Measurements from ENCODE around the gene ICE1. TPM values are rescaled to one million over a fixed set of nuclear protein-coding genes. Genes with fewer than 3 reads are reported as not detected.

Gene ICE1
- total and polyA plus RNA-seq, 9 of the 15 experiments (the other 6 are each of a cell fraction or from before 2014, with no cell fraction given): 4.9 to 47.4 (median 28.2) TPM

DNA sequence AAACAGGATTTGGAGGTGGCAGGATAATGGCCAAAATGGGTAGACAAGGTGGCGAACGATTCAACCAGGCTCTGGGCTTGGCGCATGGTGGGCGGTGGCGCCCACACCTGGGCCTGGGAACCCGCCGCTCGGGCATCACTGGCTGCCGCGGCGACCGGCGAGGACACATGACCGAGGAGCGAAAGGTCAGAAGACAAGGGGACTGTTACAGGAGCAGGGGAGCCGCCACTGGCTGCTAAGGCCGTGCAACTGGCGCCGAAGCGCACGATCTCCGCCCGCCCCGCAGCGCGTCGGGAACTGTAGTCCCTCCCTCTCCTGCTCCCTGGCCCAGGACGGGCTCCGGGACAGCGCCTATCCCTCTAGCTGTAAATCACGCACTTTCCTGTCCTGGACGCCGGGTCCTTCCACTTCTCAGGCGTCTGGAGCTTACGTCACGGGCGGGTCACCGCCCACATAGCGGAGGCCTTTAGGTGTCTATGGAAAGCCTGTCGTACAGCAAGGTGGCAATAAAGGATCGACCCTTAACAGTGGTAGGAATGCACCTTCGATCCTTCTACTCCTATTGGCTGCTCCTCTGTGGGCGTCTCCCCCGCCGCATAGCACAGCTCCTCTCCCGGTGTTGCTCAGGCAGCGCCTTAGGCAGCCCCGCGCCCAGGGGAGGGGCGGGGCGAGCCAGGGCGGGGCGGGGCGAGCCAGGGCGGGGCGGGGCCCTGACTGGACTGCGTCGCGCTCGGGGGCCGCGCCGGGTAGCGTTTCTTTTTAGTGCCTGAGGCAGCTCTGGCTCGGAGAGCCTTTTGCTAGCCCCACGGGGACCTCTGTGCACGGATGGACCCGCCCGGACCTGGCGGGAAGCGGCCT lies at the start of gene ICE1 (continued):
- peak; percentile 93 for TF ChIP-seq CTBP1 (IDR thresholded peaks at IDR 0.05; ENCODE audit: borderline replicate concordance)
- TF ChIP-seq KLF13 (tag; IDR thresholded peaks at IDR 0.05; ENCODE audit: borderline replicate concordance, low read depth): peak; percentile 82; the same call in 1 of the 2 replicates
- TF ChIP-seq MEF2A (IDR thresholded peaks at IDR 0.05; ENCODE audit: control insufficient read depth, low read depth, low read length): no peak
- peak; percentile 99 for TF ChIP-seq MTA1 (IDR thresholded peaks at IDR 0.05; ENCODE audit: borderline replicate concordance)
- TF ChIP-seq, protein P1, sequence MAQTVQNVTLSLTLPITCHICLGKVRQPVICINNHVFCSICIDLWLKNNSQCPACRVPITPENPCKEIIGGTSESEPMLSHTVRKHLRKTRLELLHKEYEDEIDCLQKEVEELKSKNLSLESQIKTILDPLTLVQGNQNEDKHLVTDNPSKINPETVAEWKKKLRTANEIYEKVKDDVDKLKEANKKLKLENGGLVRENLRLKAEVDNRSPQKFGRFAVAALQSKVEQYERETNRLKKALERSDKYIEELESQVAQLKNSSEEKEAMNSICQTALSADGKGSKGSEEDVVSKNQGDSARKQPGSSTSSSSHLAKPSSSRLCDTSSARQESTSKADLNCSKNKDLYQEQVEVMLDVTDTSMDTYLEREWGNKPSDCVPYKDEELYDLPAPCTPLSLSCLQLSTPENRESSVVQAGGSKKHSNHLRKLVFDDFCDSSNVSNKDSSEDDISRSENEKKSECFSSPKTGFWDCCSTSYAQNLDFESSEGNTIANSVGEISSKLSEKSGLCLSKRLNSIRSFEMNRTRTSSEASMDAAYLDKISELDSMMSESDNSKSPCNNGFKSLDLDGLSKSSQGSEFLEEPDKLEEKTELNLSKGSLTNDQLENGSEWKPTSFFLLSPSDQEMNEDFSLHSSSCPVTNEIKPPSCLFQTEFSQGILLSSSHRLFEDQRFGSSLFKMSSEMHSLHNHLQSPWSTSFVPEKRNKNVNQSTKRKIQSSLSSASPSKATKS (CRISPR knock-in tag; IDR thresholded peaks at IDR 0.05): no peak
- TF ChIP-seq, protein P2, sequence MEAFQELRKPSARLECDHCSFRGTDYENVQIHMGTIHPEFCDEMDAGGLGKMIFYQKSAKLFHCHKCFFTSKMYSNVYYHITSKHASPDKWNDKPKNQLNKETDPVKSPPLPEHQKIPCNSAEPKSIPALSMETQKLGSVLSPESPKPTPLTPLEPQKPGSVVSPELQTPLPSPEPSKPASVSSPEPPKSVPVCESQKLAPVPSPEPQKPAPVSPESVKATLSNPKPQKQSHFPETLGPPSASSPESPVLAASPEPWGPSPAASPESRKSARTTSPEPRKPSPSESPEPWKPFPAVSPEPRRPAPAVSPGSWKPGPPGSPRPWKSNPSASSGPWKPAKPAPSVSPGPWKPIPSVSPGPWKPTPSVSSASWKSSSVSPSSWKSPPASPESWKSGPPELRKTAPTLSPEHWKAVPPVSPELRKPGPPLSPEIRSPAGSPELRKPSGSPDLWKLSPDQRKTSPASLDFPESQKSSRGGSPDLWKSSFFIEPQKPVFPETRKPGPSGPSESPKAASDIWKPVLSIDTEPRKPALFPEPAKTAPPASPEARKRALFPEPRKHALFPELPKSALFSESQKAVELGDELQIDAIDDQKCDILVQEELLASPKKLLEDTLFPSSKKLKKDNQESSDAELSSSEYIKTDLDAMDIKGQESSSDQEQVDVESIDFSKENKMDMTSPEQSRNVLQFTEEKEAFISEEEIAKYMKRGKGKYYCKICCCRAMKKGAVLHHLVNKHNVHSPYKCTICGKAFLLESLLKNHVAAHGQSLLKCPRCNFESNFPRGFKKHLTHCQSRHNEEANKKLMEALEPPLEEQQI (IDR thresholded peaks at IDR 0.05): no peak
- TF ChIP-seq, protein P3, sequence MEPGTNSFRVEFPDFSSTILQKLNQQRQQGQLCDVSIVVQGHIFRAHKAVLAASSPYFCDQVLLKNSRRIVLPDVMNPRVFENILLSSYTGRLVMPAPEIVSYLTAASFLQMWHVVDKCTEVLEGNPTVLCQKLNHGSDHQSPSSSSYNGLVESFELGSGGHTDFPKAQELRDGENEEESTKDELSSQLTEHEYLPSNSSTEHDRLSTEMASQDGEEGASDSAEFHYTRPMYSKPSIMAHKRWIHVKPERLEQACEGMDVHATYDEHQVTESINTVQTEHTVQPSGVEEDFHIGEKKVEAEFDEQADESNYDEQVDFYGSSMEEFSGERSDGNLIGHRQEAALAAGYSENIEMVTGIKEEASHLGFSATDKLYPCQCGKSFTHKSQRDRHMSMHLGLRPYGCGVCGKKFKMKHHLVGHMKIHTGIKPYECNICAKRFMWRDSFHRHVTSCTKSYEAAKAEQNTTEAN (CRISPR knock-in tag; IDR thresholded peaks at IDR 0.05): 0 out of 2 replicates have a peak, but pooled peaks have one; percentile 62
- no peak for TF ChIP-seq MEF2D (tag; conservative IDR thresholded peaks at IDR 0.05; ENCODE audit: low read depth)
- TF ChIP-seq ZBED1 (IDR thresholded peaks at IDR 0.05): peak; percentile 34; the same call in 1 of the 2 replicates
- TF ChIP-seq, protein P4, sequence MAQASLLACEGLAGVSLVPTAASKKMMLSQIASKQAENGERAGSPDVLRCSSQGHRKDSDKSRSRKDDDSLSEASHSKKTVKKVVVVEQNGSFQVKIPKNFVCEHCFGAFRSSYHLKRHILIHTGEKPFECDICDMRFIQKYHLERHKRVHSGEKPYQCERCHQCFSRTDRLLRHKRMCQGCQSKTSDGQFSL (CRISPR knock-in tag; IDR thresholded peaks at IDR 0.05): no peak
- TF ChIP-seq, protein P4 (tag; IDR thresholded peaks at IDR 0.05): no peak
- peak; percentile 63; the same call in 1 of the 2 replicates for TF ChIP-seq HLTF (IDR thresholded peaks at IDR 0.05)
- TF ChIP-seq MEIS2 (IDR thresholded peaks at IDR 0.05; ENCODE audit: partially characterized antibody): peak; percentile 100
- peak; percentile 31; the same call in 1 of the 2 replicates for TF ChIP-seq MTA3 (IDR thresholded peaks at IDR 0.05; ENCODE audit: borderline replicate concordance)
- peak; percentile 67; the same call in 1 of the 2 replicates for TF ChIP-seq RAD51 (IDR thresholded peaks at IDR 0.05; ENCODE audit: borderline replicate concordance, low read depth)
- no peak for TF ChIP-seq ZNF584 (CRISPR knock-in tag; IDR thresholded peaks at IDR 0.05; ENCODE audit: low read depth)
- no peak for TF ChIP-seq ESRRB (CRISPR knock-in tag; IDR thresholded peaks at IDR 0.05; ENCODE audit: borderline replicate concordance)
- peak; percentile 95 for TF ChIP-seq C11orf30 (IDR thresholded peaks at IDR 0.05; ENCODE audit: low read depth)
- TF ChIP-seq RBM14 (IDR thresholded peaks at IDR 0.05; ENCODE audit: borderline replicate concordance, insufficient read depth, low read depth, low read length): no peak

All from K562 (cell line).